GM21825 (cell line): Measurements from ENCODE around the gene KLHL7.
A peak's percentile ranks its signal among the peaks of the same experiment; 100 is the strongest.
"Not testable (repeated sequence)": the region's sequence is repeated elsewhere in the genome, so short reads cannot be mapped to it uniquely, and the experiment has no call there.

Source experiments
- ATAC-seq: cut with Tn5 transposase; IDR thresholded peaks from one replicate; pipeline ENCODE4 v1.9.1; 2021; ENCODE audit warnings: mild to moderate bottlenecking, moderate library complexity; ENCODE audit not compliant: unreplicated experiment

Gene KLHL7

GRCh38 chr7:23168111-23168885 is 62.7 kb downstream of the KLHL7 start:
- ATAC-seq: no peak

GRCh38 chr7:23175938-23176337 is 70.4 kb downstream of the KLHL7 start:
- no peak for ATAC-seq

GRCh38 chr7:23181684-23182553 is 76.3 kb downstream of the KLHL7 start, which contains the start of gene NUP42:
TSS of gene NUP42 (plus strand) at chr7:23182048. CDS start at chr7:23182086, 38 bp downstream.
- ATAC-seq: peak; percentile 95

- ATAC-seq: no peak
These were observed 77.9 kb downstream of the KLHL7 start for GRCh38 chr7:23183279-23184012.

GRCh38 chr7:23184291-23184690 is 78.7 kb downstream of the KLHL7 start:
- no peak for ATAC-seq

GRCh38 chr7:23184709-23185359 is 79.2 kb downstream of the KLHL7 start:
- ATAC-seq: no peak

GRCh38 chr7:23185980-23186379 is 80.4 kb downstream of the KLHL7 start:
- ATAC-seq: no peak

GRCh38 chr7:23191022-23191421 is 85.4 kb downstream of the KLHL7 start:
- no peak for ATAC-seq

GRCh38 chr7:23193650-23194227 is 88.2 kb downstream of the KLHL7 start:
- ATAC-seq: not testable (repeated sequence)

- ATAC-seq: no peak
These were observed 90.7 kb downstream of the KLHL7 start for GRCh38 chr7:23196306-23196705.

- not testable (repeated sequence) for ATAC-seq
These were observed 92.2 kb downstream of the KLHL7 start for GRCh38 chr7:23197745-23198144.

GRCh38 chr7:23200331-23200730 is 94.7 kb downstream of the KLHL7 start:
- no peak for ATAC-seq

- ATAC-seq: no peak
These were observed 98.7 kb downstream of the KLHL7 start for GRCh38 chr7:23204241-23204640.

GRCh38 chr7:23205577-23205908 is 100.0 kb downstream of the KLHL7 start:
- no peak for ATAC-seq

- ATAC-seq: no peak
These were observed 100.6 kb downstream of the KLHL7 start for GRCh38 chr7:23205909-23206767.

GRCh38 chr7:23207021-23207420 is 101.4 kb downstream of the KLHL7 start:
- no peak for ATAC-seq

GRCh38 chr7:23207884-23208283 is 102.3 kb downstream of the KLHL7 start:
- ATAC-seq: no peak

GRCh38 chr7:23208316-23208715 is 102.7 kb downstream of the KLHL7 start:
- ATAC-seq: no peak

GRCh38 chr7:23210506-23210905 is 104.9 kb downstream of the KLHL7 start:
- ATAC-seq: no peak

GRCh38 chr7:23211589-23211988 is 106.0 kb downstream of the KLHL7 start:
- no peak for ATAC-seq
